Skeletal muscle satellite cell (primary cell): Measurements from ENCODE around the gene ADCY3.

Experiments
- H3K27me3 ChIP-seq: 2 replicates; pipeline ENCODE4 v1.7.0; 2013; ENCODE audit warnings: low read length; ENCODE audit not compliant: control insufficient read depth, insufficient read depth
- H3K36me3 ChIP-seq: 2 replicates; pipeline ENCODE4 v1.7.0; 2013; ENCODE audit warnings: mild to moderate bottlenecking, control low read depth, low read length; ENCODE audit not compliant: insufficient read depth
- H3K4me1 ChIP-seq: 2 replicates; pipeline ENCODE4 v1.7.0; 2013; ENCODE audit warnings: low read length; ENCODE audit not compliant: control insufficient read depth, insufficient read depth
- H3K4me2 ChIP-seq: 2 replicates; pipeline ENCODE4 v1.7.0; 2013; ENCODE audit warnings: mild to moderate bottlenecking, low read length
- H3K4me3 ChIP-seq: 2 replicates; pipeline ENCODE4 v1.7.0; 2013; ENCODE audit warnings: low read length
- H3K9ac ChIP-seq: 2 replicates; pipeline ENCODE4 v1.7.0; 2013; ENCODE audit warnings: mild to moderate bottlenecking, low read depth, low read length, moderate library complexity
- H3K9me3 ChIP-seq: replicated peaks from 2 replicates; pipeline ENCODE4 v1.7.0; 2013; ENCODE audit warnings: mild to moderate bottlenecking, control low read depth, low read length

ADCY3 gene

GRCh38 chr2:24833821-24834732, 86.0 kb downstream of the ADCY3 start:
- Histone ChIP-seq H3K27me3 (no peaks in the 10 kb centered on the region), H3K4me1 (no peaks in the 10 kb centered on the region), H3K9me3 (no peaks in the 10 kb centered on the region), H3K9ac (no peak overlapping the region), H3K4me2 (no peak overlapping the region), H3K4me3 (no peak overlapping the region), H3K36me3 (peaks cover 7% of the 10 kb centered on the region)

GRCh38 chr2:24832931-24833701, 86.9 kb downstream of the ADCY3 start:
- Histone ChIP-seq H3K4me1 (no peaks in the 10 kb centered on the region), H3K27me3 (no peaks in the 10 kb centered on the region), H3K4me3 (no peak overlapping the region), H3K36me3 (peaks cover 7% of the 10 kb centered on the region), H3K9ac (no peak overlapping the region), H3K9me3 (no peaks in the 10 kb centered on the region), H3K4me2 (no peak overlapping the region)

- H3K27me3 ChIP-seq, result no peaks in the 10 kb centered on the region
- no peak overlapping the region for H3K4me2 ChIP-seq
- no peak overlapping the region for H3K9ac ChIP-seq
- H3K4me1 ChIP-seq, result peaks cover 4% of the 10 kb centered on the region
- peaks cover 7% of the 10 kb centered on the region for H3K36me3 ChIP-seq
- no peak overlapping the region for H3K4me3 ChIP-seq
- H3K9me3 ChIP-seq, result no peaks in the 10 kb centered on the region
Observed at GRCh38 chr2:24832521-24832920, 87.5 kb downstream of the ADCY3 start.

- H3K4me2 ChIP-seq, result no peak overlapping the region
- H3K4me1 ChIP-seq, result peaks cover 9% of the 10 kb centered on the region
- no peaks in the 10 kb centered on the region for H3K9me3 ChIP-seq
- no peak overlapping the region for H3K4me3 ChIP-seq
- no peaks in the 10 kb centered on the region for H3K27me3 ChIP-seq
- H3K36me3 ChIP-seq, result peaks cover 7% of the 10 kb centered on the region
- H3K9ac ChIP-seq, result no peak overlapping the region
Observed at GRCh38 chr2:24832073-24832461, 88.0 kb downstream of the ADCY3 start.

- Histone ChIP-seq H3K36me3 (peaks cover 1% of the 10 kb centered on the region), H3K9me3 (no peaks in the 10 kb centered on the region), H3K4me3 (no peak overlapping the region), H3K4me1 (peaks cover 15% of the 10 kb centered on the region), H3K9ac (no peak overlapping the region), H3K4me2 (no peak overlapping the region), H3K27me3 (no peaks in the 10 kb centered on the region)
Observed at GRCh38 chr2:24831221-24832072, 88.6 kb downstream of the ADCY3 start.

GRCh38 chr2:24830786-24831185, 89.3 kb downstream of the ADCY3 start:
- H3K9me3 ChIP-seq, result no peaks in the 10 kb centered on the region
- H3K4me2 ChIP-seq, result no peak overlapping the region
- H3K4me1 ChIP-seq, result peaks cover 22% of the 10 kb centered on the region
- no peak overlapping the region for H3K9ac ChIP-seq
- no peak overlapping the region for H3K4me3 ChIP-seq
- H3K27me3 ChIP-seq, result no peaks in the 10 kb centered on the region
- H3K36me3 ChIP-seq, result no peaks in the 10 kb centered on the region

- Histone ChIP-seq H3K9ac (no peak overlapping the region), H3K4me1 (peaks cover 23% of the 10 kb centered on the region), H3K4me2 (no peak overlapping the region), H3K36me3 (no peaks in the 10 kb centered on the region), H3K27me3 (no peaks in the 10 kb centered on the region), H3K9me3 (no peaks in the 10 kb centered on the region), H3K4me3 (no peak overlapping the region)
Observed at GRCh38 chr2:24830351-24830750, 89.7 kb downstream of the ADCY3 start.

GRCh38 chr2:24828238-24828996, 91.6 kb downstream of the ADCY3 start:
- Histone ChIP-seq H3K4me1 (peaks cover 23% of the 10 kb centered on the region), H3K4me3 (no peak overlapping the region), H3K9me3 (no peaks in the 10 kb centered on the region), H3K27me3 (no peaks in the 10 kb centered on the region), H3K36me3 (peaks cover 9% of the 10 kb centered on the region), H3K4me2 (no peak overlapping the region), H3K9ac (no peak overlapping the region)

- H3K4me2 ChIP-seq, result peak overlapping the region; percentile 70
- peaks cover 23% of the 10 kb centered on the region for H3K4me1 ChIP-seq
- H3K4me3 ChIP-seq, result peak overlapping the region; percentile 24
- H3K27me3 ChIP-seq, result no peaks in the 10 kb centered on the region
- H3K9ac ChIP-seq, result no peak overlapping the region
- H3K36me3 ChIP-seq, result peaks cover 15% of the 10 kb centered on the region
- H3K9me3 ChIP-seq, result no peaks in the 10 kb centered on the region
Observed at GRCh38 chr2:24827321-24828237, 92.5 kb downstream of the ADCY3 start.

- Histone ChIP-seq H3K27me3 (no peaks in the 10 kb centered on the region), H3K9ac (no peak overlapping the region), H3K9me3 (no peaks in the 10 kb centered on the region), H3K36me3 (peaks cover 22% of the 10 kb centered on the region), H3K4me3 (no peak overlapping the region), H3K4me1 (peaks cover 23% of the 10 kb centered on the region), H3K4me2 (no peak overlapping the region)
Observed at GRCh38 chr2:24826773-24827145, 93.3 kb downstream of the ADCY3 start.
